K562 (cell line): ENCODE measurements around the gene ACAD10. TPM values are rescaled to one million over a fixed set of nuclear protein-coding genes. Genes with fewer than 3 reads are reported as not detected.

Experiments
- ESRRA ChIP-seq: fragments of 450-650 bp; IDR thresholded peaks from 2 replicates; pipeline ENCODE4 v1.6.1; 2014; ENCODE audit warnings: low read depth, mild to moderate bottlenecking, moderate library complexity, borderline replicate concordance
- RAD21 ChIP-seq, 2 experiments: fragments of 250-450 bp in 1 of 2; fragments of 450-650 bp in 1 of 2; sonication (Bioruptor Pico) in 1 of 2; formaldehyde crosslinking in 1 of 2; IDR thresholded peaks in 1 of 2; conservative IDR thresholded peaks in 1 of 2; 2 replicates each; pipeline versions ENCODE4 v1.4.0 to v1.8.0; 2020 to 2022; ENCODE audit warnings: mild to moderate bottlenecking in 2 of 2, moderate library complexity in 1 of 2
- ZNF316 ChIP-seq: fragments of 450-650 bp; IDR thresholded peaks from 2 replicates; pipeline ENCODE4 v1.6.1; 2016
- polyA plus RNA-seq, 8 experiments: library from polyadenylated mRNA; depleted of rRNA in 4 of 8; stranded (reverse) in 5 of 8; unstranded in 3 of 8; fragments of >200 nt; fragmentation: Nextera tagmentation in 2 of 8; fragmentation: Illumina TruSeq in 1 of 8; extraction: Ambion mirVana in 2 of 8; extraction: Trizol in 1 of 8; gene quantifications; 2 replicates each; pipeline versions ENCODE4 v1.2.1 to v1.2.3, GENCODE V29; 2011 to 2014; ENCODE audit warnings: inconsistent platforms in 1 of 8, missing spikeins in 1 of 8
- total RNA-seq, 7 experiments: library from RNA; depleted of rRNA in 6 of 7; stranded (reverse); fragments of >200 nt in 6 of 7; fragmentation: Illumina TruSeq in 2 of 7; extraction: Trizol in 2 of 7; gene quantifications; 2 replicates each; pipeline versions ENCODE4 v1.2.1 to v1.2.3, GENCODE V29; 2011 to 2021; ENCODE audit warnings: low replicate concordance in 1 of 7
- TF ChIP-seq, protein P1 (sequence below): fragments of 450-650 bp; formaldehyde crosslinking; IDR thresholded peaks from 2 replicates; pipeline ENCODE4 v1.4.0; 2020; ENCODE audit warnings: mild to moderate bottlenecking, moderate library complexity
- TF ChIP-seq, protein P2 (sequence below): IDR thresholded peaks from 2 replicates; pipeline ENCODE4 v1.6.1; 2016; ENCODE audit warnings: missing genetic modification characterization, missing compliant biosample characterization
- TF ChIP-seq, protein P3 (sequence below), 3 experiments: IDR thresholded peaks in 2 of 3; conservative IDR thresholded peaks in 1 of 3; 2 replicates each; pipeline ENCODE4 v1.5.1; 2011 to 2012; ENCODE audit warnings: low read length in 3 of 3, mild to moderate bottlenecking in 3 of 3, control low read depth in 2 of 3, improper control_type of control experiment in 1 of 3, inconsistent platforms in 1 of 3, low read depth in 1 of 3, mixed read lengths in 1 of 3, moderate library complexity in 1 of 3; ENCODE audit not compliant: insufficient read depth in 2 of 3

Gene ACAD10
- total and polyA plus RNA-seq, 9 of the 15 experiments (the other 6 are each of a cell fraction or from before 2014, with no cell fraction given), result 2.3 to 19.2 (median 12.0) TPM

DNA sequence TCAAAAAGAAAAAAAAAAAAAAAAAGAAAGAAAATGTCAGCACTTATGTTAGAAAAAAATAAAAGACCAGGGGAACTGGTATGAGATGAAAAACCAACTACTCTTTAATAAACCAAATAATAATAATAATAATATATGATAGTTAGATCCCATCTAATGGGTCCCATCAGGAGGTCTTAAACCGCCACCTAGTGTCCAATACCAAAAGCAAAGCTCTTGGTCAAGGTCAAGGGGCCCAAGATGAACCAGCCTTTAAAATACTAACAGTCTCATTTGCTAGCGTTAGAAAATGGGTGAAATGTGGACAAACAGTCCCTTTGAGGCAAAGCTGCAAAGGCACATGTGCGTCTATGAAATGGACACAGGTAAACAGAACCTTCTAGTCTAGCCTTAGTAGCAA, 12.3 kb upstream of the ACAD10 start (continued):
- TF ChIP-seq ESRRA, result 0 out of 2 replicates have a peak, but pooled peaks have one; percentile 28
- peak; percentile 59 to 64 for TF ChIP-seq RAD21 (CRISPR knock-in tag; conservative IDR thresholded peaks at IDR 0.05 in 1 of 2, IDR thresholded peaks at IDR 0.05 in 1 of 2)
- TF ChIP-seq, protein P1, sequence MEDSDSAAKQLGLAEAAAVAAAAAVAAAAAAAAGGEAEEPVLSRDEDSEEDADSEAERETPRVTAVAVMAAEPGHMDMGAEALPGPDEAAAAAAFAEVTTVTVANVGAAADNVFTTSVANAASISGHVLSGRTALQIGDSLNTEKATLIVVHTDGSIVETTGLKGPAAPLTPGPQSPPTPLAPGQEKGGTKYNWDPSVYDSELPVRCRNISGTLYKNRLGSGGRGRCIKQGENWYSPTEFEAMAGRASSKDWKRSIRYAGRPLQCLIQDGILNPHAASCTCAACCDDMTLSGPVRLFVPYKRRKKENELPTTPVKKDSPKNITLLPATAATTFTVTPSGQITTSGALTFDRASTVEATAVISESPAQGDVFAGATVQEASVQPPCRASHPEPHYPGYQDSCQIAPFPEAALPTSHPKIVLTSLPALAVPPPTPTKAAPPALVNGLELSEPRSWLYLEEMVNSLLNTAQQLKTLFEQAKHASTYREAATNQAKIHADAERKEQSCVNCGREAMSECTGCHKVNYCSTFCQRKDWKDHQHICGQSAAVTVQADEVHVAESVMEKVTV, result peak; percentile 37; the same call in 1 of the 2 replicates
- TF ChIP-seq, protein P2, sequence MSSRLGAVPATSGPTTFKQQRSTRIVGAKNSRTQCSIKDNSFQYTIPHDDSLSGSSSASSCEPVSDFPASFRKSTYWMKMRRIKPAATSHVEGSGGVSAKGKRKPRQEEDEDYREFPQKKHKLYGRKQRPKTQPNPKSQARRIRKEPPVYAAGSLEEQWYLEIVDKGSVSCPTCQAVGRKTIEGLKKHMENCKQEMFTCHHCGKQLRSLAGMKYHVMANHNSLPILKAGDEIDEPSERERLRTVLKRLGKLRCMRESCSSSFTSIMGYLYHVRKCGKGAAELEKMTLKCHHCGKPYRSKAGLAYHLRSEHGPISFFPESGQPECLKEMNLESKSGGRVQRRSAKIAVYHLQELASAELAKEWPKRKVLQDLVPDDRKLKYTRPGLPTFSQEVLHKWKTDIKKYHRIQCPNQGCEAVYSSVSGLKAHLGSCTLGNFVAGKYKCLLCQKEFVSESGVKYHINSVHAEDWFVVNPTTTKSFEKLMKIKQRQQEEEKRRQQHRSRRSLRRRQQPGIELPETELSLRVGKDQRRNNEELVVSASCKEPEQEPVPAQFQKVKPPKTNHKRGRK, result 0 out of 2 replicates have a peak, but pooled peaks have one; percentile 33
- TF ChIP-seq ZNF316, result no peak
- TF ChIP-seq, protein P3, sequence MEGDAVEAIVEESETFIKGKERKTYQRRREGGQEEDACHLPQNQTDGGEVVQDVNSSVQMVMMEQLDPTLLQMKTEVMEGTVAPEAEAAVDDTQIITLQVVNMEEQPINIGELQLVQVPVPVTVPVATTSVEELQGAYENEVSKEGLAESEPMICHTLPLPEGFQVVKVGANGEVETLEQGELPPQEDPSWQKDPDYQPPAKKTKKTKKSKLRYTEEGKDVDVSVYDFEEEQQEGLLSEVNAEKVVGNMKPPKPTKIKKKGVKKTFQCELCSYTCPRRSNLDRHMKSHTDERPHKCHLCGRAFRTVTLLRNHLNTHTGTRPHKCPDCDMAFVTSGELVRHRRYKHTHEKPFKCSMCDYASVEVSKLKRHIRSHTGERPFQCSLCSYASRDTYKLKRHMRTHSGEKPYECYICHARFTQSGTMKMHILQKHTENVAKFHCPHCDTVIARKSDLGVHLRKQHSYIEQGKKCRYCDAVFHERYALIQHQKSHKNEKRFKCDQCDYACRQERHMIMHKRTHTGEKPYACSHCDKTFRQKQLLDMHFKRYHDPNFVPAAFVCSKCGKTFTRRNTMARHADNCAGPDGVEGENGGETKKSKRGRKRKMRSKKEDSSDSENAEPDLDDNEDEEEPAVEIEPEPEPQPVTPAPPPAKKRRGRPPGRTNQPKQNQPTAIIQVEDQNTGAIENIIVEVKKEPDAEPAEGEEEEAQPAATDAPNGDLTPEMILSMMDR (IDR thresholded peaks at IDR 0.05 in 2 of 3, conservative IDR thresholded peaks at IDR 0.05 in 1 of 3; ENCODE audit: insufficient read depth in 2 of 3, low read depth in 1 of 3, low read length in 3 of 3), result peak; percentile 47 to 74 (median 59)
